Kidney (tissue), 14 donors: Measurements from ENCODE around the gene PCDHA10. TPM values are rescaled to one million over a fixed set of nuclear protein-coding genes. Genes with fewer than 3 reads are reported as not detected.

Experiments used
- DNase-seq, 5 donors: peaks; one replicate each; pipeline ENCODE4 v3.0.0-alpha.2; 2013 to 2020
- FAIRE-seq: peaks from 2 replicates; lab custom pipeline; 2012; peaks lifted over from hg19 to GRCh38; lab: Jason Lieb, UNC
- H3K27ac ChIP-seq, 2 donors: one replicate each; pipeline ENCODE4 v1.7.0; 2013; ENCODE audit warnings: low read depth in 2 of 2, low read length in 2 of 2, inconsistent platforms in 1 of 2
- H3K27me3 ChIP-seq: one replicate; pipeline ENCODE4 v1.7.1; 2013; ENCODE audit warnings: low read length, inconsistent platforms; ENCODE audit not compliant: control insufficient read depth, insufficient read depth
- H3K36me3 ChIP-seq, 3 donors: one replicate each; pipeline versions ENCODE4 v1.7.0 to v1.7.1; 2013; ENCODE audit warnings: low read length in 3 of 3, control low read depth in 1 of 3, inconsistent platforms in 1 of 3; ENCODE audit not compliant: insufficient read depth in 3 of 3, control insufficient read depth in 2 of 3
- H3K4me1 ChIP-seq, 3 donors: one replicate each; pipeline versions ENCODE4 v1.7.0 to v1.7.1; 2013; ENCODE audit warnings: low read length in 3 of 3, inconsistent platforms in 1 of 3, low read depth in 1 of 3; ENCODE audit not compliant: control insufficient read depth in 2 of 3, insufficient read depth in 2 of 3
- H3K4me3 ChIP-seq, 3 donors: one replicate each; pipeline versions ENCODE4 v1.7.0 to v1.8.1; 2013; ENCODE audit warnings: low read length in 3 of 3, control low read depth in 1 of 3, inconsistent platforms in 1 of 3
- H3K9ac ChIP-seq, 3 donors: one replicate each; pipeline versions ENCODE4 v1.7.0 to v1.7.1; 2013; ENCODE audit warnings: low read length in 3 of 3, control low read depth in 1 of 3, inconsistent platforms in 1 of 3
- H3K9me3 ChIP-seq, 3 donors: one replicate each; pipeline versions ENCODE4 v1.7.0 to v1.7.1; 2013; ENCODE audit warnings: low read length in 3 of 3, control low read depth in 1 of 3, inconsistent platforms in 1 of 3; ENCODE audit not compliant: control insufficient read depth in 2 of 3, insufficient read depth in 1 of 3
- intact Hi-C: fragments of 100-400 bp; cut with DNase I; formaldehyde crosslinking; loops from one replicate; pipeline ENCODE4 v1.11.1; 2022
- polyA plus RNA-seq: library from polyadenylated mRNA; stranded (reverse); fragments of 350-450 nt; fragmentation: Illumina TruSeq; extraction: RNeasy Lipid Tissue Mini Kit (QIAGEN cat#74804); gene quantifications from one replicate; pipeline ENCODE4 v1.2.3, GENCODE V29; 2014; ENCODE audit warnings: low read depth, low replicate concordance; ENCODE audit not compliant: insufficient read depth
- total RNA-seq: library from RNA; stranded (reverse); fragmentation: NEBNext Ultra II Directional; extraction: Animal tissue kit (Norgen Biotek cat#: 25700); gene quantifications from one replicate; pipeline ENCODE4 v1.2.1, GENCODE V29; 2021
- TF ChIP-seq, protein P1 (sequence below): IDR thresholded peaks from 3 replicates; pipeline ENCODE4 v1.5.1; 2012; ENCODE audit warnings: mild to moderate bottlenecking, moderate library complexity, borderline replicate concordance; ENCODE audit not compliant: insufficient read depth; ENCODE audit errors: extremely low read depth
- donor health status: control.
- donor health status: control.
- donor health status: control.
- donor health status: control.
- donor health status: control.
- donor health status: DM: yes; HTN: yes; CAD: no.
- donor health status: Normal renal cell carcinoma (clear cell type).

The PCDHA10 gene
- total and polyA plus RNA-seq, 2 donors from 2014 or later: 1.7 to 7.6 TPM

DNA sequence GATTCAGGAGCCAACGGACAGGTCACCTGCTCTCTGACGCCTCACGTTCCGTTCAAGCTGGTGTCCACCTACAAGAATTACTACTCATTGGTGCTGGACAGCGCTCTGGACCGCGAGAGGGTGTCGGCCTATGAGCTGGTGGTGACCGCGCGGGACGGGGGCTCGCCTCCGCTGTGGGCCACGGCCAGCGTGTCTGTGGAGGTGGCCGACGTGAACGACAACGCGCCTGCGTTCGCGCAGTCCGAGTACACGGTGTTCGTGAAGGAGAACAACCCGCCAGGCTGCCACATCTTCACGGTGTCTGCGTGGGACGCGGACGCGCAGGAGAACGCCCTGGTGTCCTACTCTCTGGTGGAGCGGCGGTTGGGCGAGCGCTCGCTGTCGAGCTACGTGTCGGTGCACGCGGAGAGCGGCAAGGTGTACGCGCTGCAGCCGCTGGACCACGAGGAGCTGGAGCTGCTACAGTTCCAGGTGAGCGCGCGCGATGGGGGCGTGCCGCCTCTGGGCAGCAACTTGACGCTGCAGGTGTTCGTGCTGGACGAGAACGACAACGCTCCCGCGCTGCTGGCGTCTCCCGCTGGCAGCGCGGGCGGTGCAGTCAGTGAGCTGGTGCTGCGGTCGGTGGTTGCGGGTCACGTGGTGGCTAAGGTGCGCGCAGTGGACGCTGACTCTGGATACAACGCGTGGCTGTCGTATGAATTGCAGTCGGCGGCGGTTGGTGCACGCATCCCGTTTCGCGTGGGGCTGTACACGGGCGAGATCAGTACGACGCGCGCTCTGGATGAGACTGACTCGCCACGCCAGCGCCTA lies 1.7 kb downstream of the PCDHA10 start:
- no peaks in the 10 kb centered on the region for H3K36me3 ChIP-seq
- intact Hi-C loops: no loop called here
- H3K9ac ChIP-seq: no peak overlapping the region
- no peaks in the 10 kb centered on the region for H3K27me3 ChIP-seq
- peaks cover 0 to 35% (median 13%) of the 10 kb centered on the region in 3 donors for H3K9me3 ChIP-seq
- FAIRE-seq: no peak
- H3K27ac ChIP-seq: no peak overlapping the region
- TF ChIP-seq, protein P1, sequence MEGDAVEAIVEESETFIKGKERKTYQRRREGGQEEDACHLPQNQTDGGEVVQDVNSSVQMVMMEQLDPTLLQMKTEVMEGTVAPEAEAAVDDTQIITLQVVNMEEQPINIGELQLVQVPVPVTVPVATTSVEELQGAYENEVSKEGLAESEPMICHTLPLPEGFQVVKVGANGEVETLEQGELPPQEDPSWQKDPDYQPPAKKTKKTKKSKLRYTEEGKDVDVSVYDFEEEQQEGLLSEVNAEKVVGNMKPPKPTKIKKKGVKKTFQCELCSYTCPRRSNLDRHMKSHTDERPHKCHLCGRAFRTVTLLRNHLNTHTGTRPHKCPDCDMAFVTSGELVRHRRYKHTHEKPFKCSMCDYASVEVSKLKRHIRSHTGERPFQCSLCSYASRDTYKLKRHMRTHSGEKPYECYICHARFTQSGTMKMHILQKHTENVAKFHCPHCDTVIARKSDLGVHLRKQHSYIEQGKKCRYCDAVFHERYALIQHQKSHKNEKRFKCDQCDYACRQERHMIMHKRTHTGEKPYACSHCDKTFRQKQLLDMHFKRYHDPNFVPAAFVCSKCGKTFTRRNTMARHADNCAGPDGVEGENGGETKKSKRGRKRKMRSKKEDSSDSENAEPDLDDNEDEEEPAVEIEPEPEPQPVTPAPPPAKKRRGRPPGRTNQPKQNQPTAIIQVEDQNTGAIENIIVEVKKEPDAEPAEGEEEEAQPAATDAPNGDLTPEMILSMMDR: no peak
- no peak overlapping the region for H3K4me3 ChIP-seq
- DNase-seq: peak in 1 of 5 donors; percentile 71
- H3K4me1 ChIP-seq: no peaks in the 10 kb centered on the region

DNA sequence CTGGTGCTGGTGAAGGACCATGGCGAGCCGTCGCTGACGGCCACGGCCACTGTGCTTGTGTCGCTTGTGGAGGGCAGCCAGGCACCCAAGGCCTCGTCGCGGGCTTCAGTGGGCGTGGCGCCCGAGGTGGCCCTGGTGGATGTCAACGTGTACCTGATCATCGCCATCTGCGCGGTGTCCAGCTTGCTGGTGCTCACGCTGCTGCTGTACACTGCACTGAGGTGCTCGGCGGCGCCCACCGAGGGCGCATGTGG lies 2.2 kb downstream of the PCDHA10 start:
- Histone ChIP-seq H3K9me3 (peaks cover 0 to 40% (median 13%) of the 10 kb centered on the region in 3 donors), H3K9ac (no peak overlapping the region), H3K4me3 (no peak overlapping the region), H3K27me3 (no peaks in the 10 kb centered on the region), H3K36me3 (no peaks in the 10 kb centered on the region), H3K4me1 (no peaks in the 10 kb centered on the region), H3K27ac (no peak overlapping the region)
- FAIRE-seq: no peak
- intact Hi-C loops: no loop called here
- TF ChIP-seq, protein P1: no peak
- no peak for DNase-seq

DNA sequence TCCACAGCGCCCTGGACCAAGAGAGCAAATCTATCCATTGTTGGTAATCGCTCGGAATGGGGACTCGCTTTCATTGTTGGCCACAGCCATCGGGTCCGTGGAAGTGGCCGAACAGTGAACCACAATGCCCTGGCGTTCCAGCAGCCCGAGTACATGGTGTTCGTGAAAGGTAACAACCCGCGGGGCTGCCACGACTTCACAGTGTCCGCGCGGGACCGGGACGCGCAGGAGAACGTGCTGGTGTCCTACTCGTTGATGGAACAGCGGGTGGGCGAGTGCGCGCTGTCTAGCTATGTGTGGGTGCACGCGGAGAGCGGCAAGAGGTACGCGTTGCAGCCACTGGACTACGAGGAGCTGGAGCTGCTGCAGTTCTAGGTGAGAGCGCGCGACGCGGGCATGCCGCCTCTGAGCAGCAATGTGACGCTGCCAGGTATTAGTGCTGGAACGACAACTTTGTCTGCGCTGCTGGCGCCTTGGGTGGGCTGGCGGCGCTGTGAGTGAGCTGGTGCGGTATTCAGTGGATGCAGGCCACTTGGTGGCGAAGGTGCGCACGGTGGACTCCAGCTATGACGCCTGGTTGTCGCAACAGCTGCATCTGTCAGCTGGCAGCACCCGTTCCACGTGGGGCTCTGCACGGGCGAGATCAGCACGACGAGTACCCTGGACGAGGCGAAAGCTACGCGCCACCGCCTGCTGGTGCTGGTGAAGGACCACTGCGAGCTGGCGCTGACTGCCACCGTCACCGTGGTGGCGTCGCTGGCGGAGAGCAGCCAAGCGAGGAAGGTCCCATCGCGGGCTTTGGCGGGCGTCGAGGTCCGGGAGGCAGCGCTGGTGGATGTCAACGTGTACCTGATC lies 7.0 kb downstream of the PCDHA10 start:
- no peak for FAIRE-seq
- no peaks in the 10 kb centered on the region for H3K27me3 ChIP-seq
- peak in 1 of 5 donors; percentile 61 for DNase-seq
- TF ChIP-seq, protein P1: no peak
- H3K4me1 ChIP-seq: no peaks in the 10 kb centered on the region
- no peaks in the 10 kb centered on the region for H3K36me3 ChIP-seq
- H3K9me3 ChIP-seq: peaks cover 0 to 28% (median 6%) of the 10 kb centered on the region in 3 donors
- intact Hi-C loops: no loop called here
- H3K4me3 ChIP-seq: no peak overlapping the region
- no peak overlapping the region for H3K9ac ChIP-seq
- H3K27ac ChIP-seq: no peak overlapping the region
